GM18873 (cell line): Measurements from ENCODE around the gene NUP214.

Source experiments
- ATAC-seq: cut with Tn5 transposase; IDR thresholded peaks from one replicate; pipeline ENCODE4 v1.9.1; 2021; ENCODE audit warnings: mild to moderate bottlenecking, moderate library complexity, moderate number of reproducible peaks; ENCODE audit not compliant: unreplicated experiment, low FRiP score

NUP214 gene

GRCh38 chr9:131273856-131274673, 148.7 kb downstream of the NUP214 start:
- ATAC-seq, result no peak

- no peak for ATAC-seq
Observed at GRCh38 chr9:131274674-131275331, 149.4 kb downstream of the NUP214 start.

GRCh38 chr9:131275332-131276093, 150.1 kb downstream of the NUP214 start:
- no peak for ATAC-seq

- ATAC-seq, result no peak
Observed at GRCh38 chr9:131276094-131276888, 150.9 kb downstream of the NUP214 start, which contains the start of gene FAM78A. Gene FAM78A (minus strand): TSS chr9:131276510. CDS start chr9:131276179, 331 bp downstream.

- ATAC-seq, result no peak
Observed at GRCh38 chr9:131276891-131277286, 151.5 kb downstream of the NUP214 start.

- ATAC-seq, result no peak
Observed at GRCh38 chr9:131277287-131277909, 152.0 kb downstream of the NUP214 start.

GRCh38 chr9:131277910-131278701, 152.7 kb downstream of the NUP214 start:
- ATAC-seq, result no peak

- no peak for ATAC-seq
Observed at GRCh38 chr9:131278702-131279111, 153.3 kb downstream of the NUP214 start.

GRCh38 chr9:131279196-131279862, 153.9 kb downstream of the NUP214 start:
- no peak for ATAC-seq

GRCh38 chr9:131279863-131280570, 154.6 kb downstream of the NUP214 start:
- no peak for ATAC-seq

- ATAC-seq, result no peak
Observed at GRCh38 chr9:131280660-131281059, 155.3 kb downstream of the NUP214 start.

- no peak for ATAC-seq
Observed at GRCh38 chr9:131281119-131281965, 156.0 kb downstream of the NUP214 start.

GRCh38 chr9:131282175-131282574, 156.8 kb downstream of the NUP214 start:
- no peak for ATAC-seq

- no peak for ATAC-seq
Observed at GRCh38 chr9:131282688-131283422, 157.5 kb downstream of the NUP214 start.
